Testis (tissue), 3 donors: ENCODE measurements around the gene REL. TPM values are rescaled to one million over a fixed set of nuclear protein-coding genes. Genes with fewer than 3 reads are reported as not detected.
"Not testable (repeated sequence)": the region's sequence is repeated elsewhere in the genome, so short reads cannot be mapped to it uniquely, and the experiment has no call there.

Experiments
- DNase-seq: peaks from one replicate; pipeline ENCODE4 v3.0.0-alpha.2; 2019
- H3K27ac ChIP-seq, 2 donors: fragments of 200-600 bp; sonication (generic); one replicate each; pipeline ENCODE4 v1.5.1; 2019
- H3K27me3 ChIP-seq: fragments of 200-600 bp; sonication (generic); one replicate; pipeline ENCODE4 v1.5.1; 2019
- H3K36me3 ChIP-seq: fragments of 200-600 bp; sonication (generic); one replicate; pipeline ENCODE4 v1.5.1; 2017; ENCODE audit warnings: low read depth; ENCODE audit errors: missing control alignments
- H3K4me1 ChIP-seq: fragments of 200-600 bp; sonication (generic); one replicate; pipeline ENCODE4 v1.5.1; 2019
- H3K4me3 ChIP-seq, 2 donors: fragments of 200-600 bp; sonication (generic); one replicate each; pipeline ENCODE4 v1.5.1; 2017 to 2019
- H3K9me3 ChIP-seq: fragments of 200-600 bp; sonication (generic); one replicate; pipeline ENCODE4 v1.5.1; 2017
- POLR2A ChIP-seq: fragments of 450-650 bp; IDR thresholded peaks from one replicate; pipeline ENCODE4 v1.6.1; 2017; ENCODE audit warnings: antibody characterized with exemption, mild to moderate bottlenecking, moderate library complexity
- WGBS, 2 donors: methylation state at CpG; one replicate each; pipeline ENCODE4 v1.1.5; 2018; 5-methylcytosine and 5-hydroxymethylcytosine counted together
- intact Hi-C: fragments of 100-400 bp; cut with DNase I; formaldehyde crosslinking; loops from one replicate; pipeline ENCODE4 v1.15.1; 2023; ENCODE audit warnings: low total_unique reads
- polyA plus RNA-seq: library from polyadenylated mRNA; stranded (reverse); fragments of 350-450 nt; fragmentation: Illumina TruSeq; extraction: RNeasy Lipid Tissue Mini Kit (QIAGEN cat#74804); gene quantifications from one replicate; pipeline ENCODE4 v1.2.3, GENCODE V29; 2014; ENCODE audit warnings: low read depth, low replicate concordance; ENCODE audit not compliant: insufficient read depth
- total RNA-seq, 2 donors: library from RNA; depleted of rRNA; stranded (reverse); fragments of >200 nt; gene quantifications; one replicate each; pipeline ENCODE4 v1.2.3, GENCODE V29; 2016
- TF ChIP-seq, protein P1 (sequence below), 3 experiments: fragments of 450-650 bp in 2 of 3; fragments of 200-600 bp in 1 of 3; sonication (generic) in 1 of 3; IDR thresholded peaks; one replicate each; pipeline ENCODE4 v1.5.1; 2016 to 2019; ENCODE audit warnings: antibody characterized with exemption in 3 of 3, mild to moderate bottlenecking in 2 of 3, moderate library complexity in 1 of 3

The REL gene
- total and polyA plus RNA-seq, 3 donors from 2014 or later, result 4.3 to 33.7 (median 30.5) TPM

DNA sequence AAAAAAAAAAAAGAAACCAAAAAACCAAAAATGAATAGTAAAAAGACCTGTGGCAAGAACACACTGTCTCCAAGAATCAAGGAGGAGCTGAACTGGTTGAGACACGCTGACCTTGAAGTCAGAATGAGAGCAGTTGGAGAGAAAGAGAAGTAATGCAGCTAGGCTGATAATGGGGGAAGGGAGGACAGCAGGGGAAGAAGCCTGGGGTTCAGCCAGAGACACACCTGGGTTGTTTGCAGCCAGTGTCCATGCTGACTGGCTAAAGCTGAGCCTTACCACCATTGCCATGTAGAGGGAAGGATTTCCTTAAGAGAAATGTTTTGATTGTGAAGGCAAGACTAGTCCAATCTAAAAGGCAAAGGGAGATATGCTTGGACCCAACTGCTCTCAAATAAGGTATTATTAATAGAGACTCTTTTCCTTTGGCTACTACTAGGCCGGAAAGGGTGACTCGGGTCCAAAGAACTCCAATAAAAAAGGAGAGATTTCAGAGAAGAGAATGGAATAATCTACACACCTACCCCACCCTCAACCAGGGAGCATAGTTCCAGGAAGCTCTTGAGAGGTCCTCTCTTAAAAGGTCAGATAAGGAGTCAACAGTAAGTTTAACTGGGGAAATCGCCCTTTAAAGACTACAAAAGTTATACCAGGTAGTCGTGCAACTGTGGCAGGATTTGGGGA, 25.2 kb upstream of the REL start:
- no peaks in the 10 kb centered on the region for H3K27me3 ChIP-seq
- no peak overlapping the region for H3K27ac ChIP-seq
- H3K4me1 ChIP-seq, result no peaks in the 10 kb centered on the region
- no peaks in the 10 kb centered on the region for H3K9me3 ChIP-seq
- H3K4me3 ChIP-seq, result no peak overlapping the region
- peak; percentile 21 for DNase-seq
- TF ChIP-seq, protein P1, sequence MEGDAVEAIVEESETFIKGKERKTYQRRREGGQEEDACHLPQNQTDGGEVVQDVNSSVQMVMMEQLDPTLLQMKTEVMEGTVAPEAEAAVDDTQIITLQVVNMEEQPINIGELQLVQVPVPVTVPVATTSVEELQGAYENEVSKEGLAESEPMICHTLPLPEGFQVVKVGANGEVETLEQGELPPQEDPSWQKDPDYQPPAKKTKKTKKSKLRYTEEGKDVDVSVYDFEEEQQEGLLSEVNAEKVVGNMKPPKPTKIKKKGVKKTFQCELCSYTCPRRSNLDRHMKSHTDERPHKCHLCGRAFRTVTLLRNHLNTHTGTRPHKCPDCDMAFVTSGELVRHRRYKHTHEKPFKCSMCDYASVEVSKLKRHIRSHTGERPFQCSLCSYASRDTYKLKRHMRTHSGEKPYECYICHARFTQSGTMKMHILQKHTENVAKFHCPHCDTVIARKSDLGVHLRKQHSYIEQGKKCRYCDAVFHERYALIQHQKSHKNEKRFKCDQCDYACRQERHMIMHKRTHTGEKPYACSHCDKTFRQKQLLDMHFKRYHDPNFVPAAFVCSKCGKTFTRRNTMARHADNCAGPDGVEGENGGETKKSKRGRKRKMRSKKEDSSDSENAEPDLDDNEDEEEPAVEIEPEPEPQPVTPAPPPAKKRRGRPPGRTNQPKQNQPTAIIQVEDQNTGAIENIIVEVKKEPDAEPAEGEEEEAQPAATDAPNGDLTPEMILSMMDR (IDR thresholded peaks at IDR 0.05), result no peak
- no peak for TF ChIP-seq POLR2A
- 66 to 67% methylated on average over 5 of the region's 5 CpGs for whole genome bisulfite sequencing, 2 donors
- intact Hi-C loops, result no loop called here
- H3K36me3 ChIP-seq, result no peaks in the 10 kb centered on the region

DNA sequence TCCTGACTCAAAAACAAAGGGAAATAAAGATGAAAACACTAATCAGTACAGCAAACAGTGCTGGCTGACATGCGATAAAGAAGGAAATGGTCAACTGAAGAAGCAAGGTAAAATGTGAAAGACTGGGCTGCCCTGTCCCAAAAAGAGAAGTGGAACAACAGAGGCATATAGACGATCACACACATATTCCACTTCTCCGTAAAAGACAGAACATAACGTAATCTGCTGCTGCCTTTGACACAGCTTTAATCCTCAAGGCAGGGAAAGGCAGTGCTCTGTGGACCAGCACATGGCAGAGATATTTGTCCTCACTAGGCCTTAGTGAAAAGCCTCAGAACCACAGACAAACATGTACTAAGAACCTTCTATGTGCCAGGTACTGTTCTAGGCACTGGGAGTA, 24.3 kb upstream of the REL start:
- Histone ChIP-seq H3K36me3 (no peaks in the 10 kb centered on the region), H3K27ac (no peak overlapping the region), H3K4me1 (no peaks in the 10 kb centered on the region), H3K27me3 (no peaks in the 10 kb centered on the region), H3K4me3 (no peak overlapping the region), H3K9me3 (no peaks in the 10 kb centered on the region)
- TF ChIP-seq, protein P1 (IDR thresholded peaks at IDR 0.05), result no peak
- no peak for TF ChIP-seq POLR2A
- 88 to 91% methylated on average over 4 of the region's 4 CpGs for WGBS, 2 donors
- DNase-seq, result no peak
- intact Hi-C loops, result no loop called here

DNA sequence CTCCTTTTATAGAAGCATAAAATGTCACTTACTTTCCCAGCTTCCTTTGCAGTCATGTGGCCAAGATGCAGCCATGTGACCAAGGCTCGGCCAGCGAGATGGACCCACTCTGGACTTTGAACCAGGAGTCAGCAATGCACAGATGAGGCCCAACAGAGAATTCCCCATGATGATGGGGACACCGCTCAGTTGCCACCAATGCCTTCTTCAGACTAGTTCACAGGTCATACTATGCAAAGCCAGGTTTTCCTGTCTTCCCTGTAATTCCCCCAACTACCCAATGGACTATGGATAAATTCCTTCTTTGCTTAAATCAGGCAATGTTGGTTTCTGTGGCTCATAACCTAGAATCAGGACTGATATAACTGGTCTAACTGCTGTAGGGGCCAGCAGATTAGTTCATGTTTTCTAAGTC, 22.5 kb upstream of the REL start:
- 91 to 100% methylated on average over 3 of the region's 3 CpGs for WGBS, 2 donors
- no peak for DNase-seq
- H3K4me3 ChIP-seq, result no peak overlapping the region
- no peaks in the 10 kb centered on the region for H3K9me3 ChIP-seq
- H3K36me3 ChIP-seq, result no peaks in the 10 kb centered on the region
- no peak overlapping the region for H3K27ac ChIP-seq
- no peak for TF ChIP-seq POLR2A
- TF ChIP-seq, protein P1 (IDR thresholded peaks at IDR 0.05), result no peak
- intact Hi-C loops, result no loop called here
- H3K4me1 ChIP-seq, result no peaks in the 10 kb centered on the region
- no peaks in the 10 kb centered on the region for H3K27me3 ChIP-seq

DNA sequence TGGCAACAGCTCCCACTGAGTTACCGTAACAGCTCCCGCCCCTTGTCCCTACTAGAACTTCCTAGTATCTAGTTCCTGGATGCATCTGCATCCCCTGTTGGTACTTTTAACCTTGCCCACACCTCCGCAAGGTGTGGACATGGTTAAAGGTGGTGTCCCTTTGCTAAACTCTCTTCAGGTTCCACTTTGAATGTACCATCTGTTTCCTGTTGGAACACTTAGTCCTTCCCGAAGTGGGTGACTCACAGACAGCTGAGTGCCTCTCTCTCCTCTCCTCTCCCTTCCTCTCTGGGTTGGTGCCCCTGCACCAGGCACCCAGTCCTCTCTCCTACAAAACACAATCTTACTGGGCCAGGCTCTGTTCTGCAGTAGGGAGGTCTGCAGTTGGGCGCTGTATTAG, 19.6 kb upstream of the REL start:
- no peak for DNase-seq
- Histone ChIP-seq H3K4me3 (no peak overlapping the region), H3K27me3 (no peaks in the 10 kb centered on the region), H3K9me3 (no peaks in the 10 kb centered on the region), H3K36me3 (no peaks in the 10 kb centered on the region), H3K27ac (no peak overlapping the region), H3K4me1 (no peaks in the 10 kb centered on the region)
- intact Hi-C loops, result no loop called here
- TF ChIP-seq, protein P1 (IDR thresholded peaks at IDR 0.05), result no peak
- TF ChIP-seq POLR2A, result no peak
- WGBS, 2 donors, result 81 to 87% methylated on average over 5 of the region's 5 CpGs

DNA sequence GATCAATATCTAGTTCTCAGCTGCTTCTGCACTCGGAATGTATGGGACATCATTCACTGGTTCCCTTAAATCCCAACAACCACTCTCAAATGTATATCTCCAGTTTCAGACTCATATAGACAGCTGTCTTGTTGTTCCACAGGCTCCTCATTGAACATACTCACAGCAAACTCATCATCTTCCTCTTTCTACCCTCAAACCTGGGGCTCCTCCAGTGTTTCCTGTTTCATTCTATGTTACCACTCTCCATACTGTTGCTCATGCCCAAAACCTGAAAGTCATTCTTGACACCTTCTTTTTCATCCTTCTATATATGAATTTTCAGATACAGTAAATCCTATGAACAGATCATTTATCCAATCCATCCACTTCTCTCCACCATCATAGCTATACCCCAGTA, 18.7 kb upstream of the REL start:
- no peak for TF ChIP-seq POLR2A
- TF ChIP-seq, protein P1 (IDR thresholded peaks at IDR 0.05), result no peak
- H3K4me3 ChIP-seq, result no peak overlapping the region
- no peaks in the 10 kb centered on the region for H3K9me3 ChIP-seq
- H3K36me3 ChIP-seq, result no peaks in the 10 kb centered on the region
- no peaks in the 10 kb centered on the region for H3K4me1 ChIP-seq
- 84 to 93% methylated on average over 1 of the region's 1 CpG for WGBS, 2 donors
- intact Hi-C loops, result no loop called here
- DNase-seq, result no peak
- H3K27me3 ChIP-seq, result no peaks in the 10 kb centered on the region
- H3K27ac ChIP-seq, result no peak overlapping the region

DNA sequence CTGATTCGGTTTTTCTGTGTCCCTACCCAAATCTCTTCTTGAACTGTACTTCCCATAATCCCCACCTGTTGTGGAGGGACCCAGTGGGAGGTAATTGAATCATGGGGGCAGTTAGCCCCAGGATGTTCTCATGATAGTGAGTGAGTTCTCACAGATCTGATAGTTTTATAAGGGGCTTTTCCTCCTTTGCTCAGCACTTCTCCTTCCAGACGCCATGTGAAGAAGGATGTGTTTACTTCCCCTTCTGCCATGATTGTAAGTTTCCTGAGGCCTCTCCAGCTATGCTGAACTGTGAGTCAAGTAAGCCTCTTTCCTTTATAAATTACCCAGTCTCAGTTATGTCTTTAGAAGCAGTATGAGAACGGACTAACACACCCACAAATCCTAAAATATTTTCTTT, 16.0 kb upstream of the REL start:
- H3K9me3 ChIP-seq, H3K36me3 ChIP-seq, H3K4me1 ChIP-seq, DNase-seq, H3K27ac ChIP-seq, H3K27me3 ChIP-seq, H3K4me3 ChIP-seq, intact Hi-C loops: not testable (repeated sequence)
- 74 to 88% methylated on average over 3 of the region's 3 CpGs for WGBS, 2 donors
